ENCODE data around the gene SLC23A2. TPM values are rescaled to one million over a fixed set of nuclear protein-coding genes. Genes with fewer than 3 reads are reported as not detected.

Gene SLC23A2
- polyA plus RNA-seq, 1 of the 3 experiments (the other 2 are of a cell fraction): 14.0 TPM

DNA sequence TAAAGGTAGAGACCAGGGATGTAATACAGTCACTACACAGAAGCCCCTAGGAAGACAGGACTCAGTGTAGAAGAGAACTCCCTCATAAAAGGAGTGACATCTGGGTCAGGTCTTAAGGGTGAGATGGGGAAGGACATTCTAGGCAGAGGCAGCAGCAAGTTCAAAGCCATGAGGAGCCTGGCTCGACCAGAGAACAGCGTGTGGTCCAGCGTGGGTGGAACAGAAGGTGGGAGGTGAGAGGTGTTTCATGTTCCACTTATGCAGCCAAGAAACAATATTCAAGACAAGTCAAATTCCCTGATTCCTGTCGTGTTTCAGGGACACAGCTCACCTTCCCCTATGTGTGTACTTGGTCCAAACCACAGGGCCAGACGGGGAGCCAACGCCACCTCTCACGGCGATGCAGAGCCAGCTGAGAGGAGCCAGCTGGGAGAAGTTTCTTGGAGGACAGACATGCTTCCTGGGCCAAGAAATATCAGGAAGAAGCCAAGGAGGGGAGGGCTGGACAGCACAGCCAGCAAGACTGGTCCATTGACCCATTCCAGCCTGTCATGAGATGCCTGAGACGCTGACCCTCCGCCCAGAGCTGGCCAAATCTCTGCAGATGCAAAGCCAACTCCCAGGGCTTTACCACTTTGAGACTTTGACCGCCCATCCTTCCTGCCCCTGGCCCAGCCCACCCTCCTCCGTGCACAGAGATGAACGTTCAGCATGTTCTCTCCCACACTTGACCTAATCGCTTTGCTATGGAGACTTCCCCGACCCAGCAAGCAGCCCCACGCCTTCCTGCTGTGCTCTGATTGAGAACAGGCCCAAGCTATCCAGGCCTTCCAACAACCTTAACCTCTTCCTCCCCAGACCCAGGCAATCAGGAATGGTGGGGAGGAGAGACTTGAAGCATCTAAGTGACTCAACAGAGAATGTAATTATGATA, 165.8 kb downstream of the SLC23A2 start:
- ChIA-PET POLR2A (no interaction called here), CTCF (no interaction called here)
- Histone ChIP-seq H4K20me1 (ENCODE audit: insufficient read depth) (no peaks in the 10 kb centered on the region), H3K4me2 (no peak overlapping the region), H3K36me3 (replicated peaks in 1 of 2; ENCODE audit: control insufficient read depth in 1 of 2, insufficient read depth in 2 of 2, low read length in 1 of 2) (no peaks in the 10 kb centered on the region), H3K4me3 (ENCODE audit: low read depth in 2 of 2, low read length in 1 of 2) (no peak overlapping the region), H3K4me1 (ENCODE audit: control insufficient read depth in 1 of 2, insufficient read depth in 2 of 2, low read depth in 1 of 2, low read length in 1 of 2) (no peaks in the 10 kb centered on the region), H3F3A (replicated peaks; ENCODE audit: insufficient read depth) (no peaks in the 10 kb centered on the region), H3K27ac (ENCODE audit: low read depth in 2 of 2, low read length in 1 of 2) (no peak overlapping the region), H3K27me3 (ENCODE audit: insufficient read depth) (no peaks in the 10 kb centered on the region; the same call in 1 of the 2 replicates), H3K9me3 (no peaks in the 10 kb centered on the region), H2AFZ (ENCODE audit: low read depth) (no peak overlapping the region), H3K9ac (no peak overlapping the region), H3K79me2 (ENCODE audit: insufficient read depth) (no peaks in the 10 kb centered on the region), H3K9me2 (no peaks in the 10 kb centered on the region)
- TF ChIP-seq TEAD4 (IDR thresholded peaks at IDR 0.05; ENCODE audit: borderline replicate concordance, insufficient read depth): no peak
- TF ChIP-seq MXI1 (IDR thresholded peaks at IDR 0.05; ENCODE audit: low read depth, low read length): no peak
- TF ChIP-seq, protein P1, sequence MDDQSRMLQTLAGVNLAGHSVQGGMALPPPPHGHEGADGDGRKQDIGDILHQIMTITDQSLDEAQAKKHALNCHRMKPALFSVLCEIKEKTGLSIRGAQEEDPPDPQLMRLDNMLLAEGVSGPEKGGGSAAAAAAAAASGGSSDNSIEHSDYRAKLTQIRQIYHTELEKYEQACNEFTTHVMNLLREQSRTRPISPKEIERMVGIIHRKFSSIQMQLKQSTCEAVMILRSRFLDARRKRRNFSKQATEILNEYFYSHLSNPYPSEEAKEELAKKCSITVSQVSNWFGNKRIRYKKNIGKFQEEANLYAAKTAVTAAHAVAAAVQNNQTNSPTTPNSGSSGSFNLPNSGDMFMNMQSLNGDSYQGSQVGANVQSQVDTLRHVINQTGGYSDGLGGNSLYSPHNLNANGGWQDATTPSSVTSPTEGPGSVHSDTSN (IDR thresholded peaks at IDR 0.05): no peak
- TF ChIP-seq GATA2 (CRISPR knock-in tag; IDR thresholded peaks at IDR 0.05): no peak
- TF ChIP-seq POLR2AphosphoS5 (IDR thresholded peaks at IDR 0.05; ENCODE audit: low read depth, low read length): no peak
- TF ChIP-seq CTCF (IDR thresholded peaks at IDR 0.05): no peak
- TF ChIP-seq MEF2A (IDR thresholded peaks at IDR 0.05; ENCODE audit: borderline replicate concordance, low read depth): no peak
- TF ChIP-seq FOXJ3 (CRISPR knock-in tag; IDR thresholded peaks at IDR 0.05): no peak
- TF ChIP-seq, protein P2, sequence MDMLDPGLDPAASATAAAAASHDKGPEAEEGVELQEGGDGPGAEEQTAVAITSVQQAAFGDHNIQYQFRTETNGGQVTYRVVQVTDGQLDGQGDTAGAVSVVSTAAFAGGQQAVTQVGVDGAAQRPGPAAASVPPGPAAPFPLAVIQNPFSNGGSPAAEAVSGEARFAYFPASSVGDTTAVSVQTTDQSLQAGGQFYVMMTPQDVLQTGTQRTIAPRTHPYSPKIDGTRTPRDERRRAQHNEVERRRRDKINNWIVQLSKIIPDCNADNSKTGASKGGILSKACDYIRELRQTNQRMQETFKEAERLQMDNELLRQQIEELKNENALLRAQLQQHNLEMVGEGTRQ (IDR thresholded peaks at IDR 0.05; ENCODE audit: borderline replicate concordance, low read depth, low read length): no peak
- no peak for TF ChIP-seq NRF1 (IDR thresholded peaks at IDR 0.05; ENCODE audit: low read depth, low read length)
- no peak for TF ChIP-seq NFIC (IDR thresholded peaks at IDR 0.05; ENCODE audit: borderline replicate concordance)
- TF ChIP-seq SMC3 (IDR thresholded peaks at IDR 0.05; ENCODE audit: low read depth, low read length): no peak
- no peak for TF ChIP-seq GABPA (IDR thresholded peaks at IDR 0.05; ENCODE audit: low read depth)
- no peak for TF ChIP-seq ELF1 (IDR thresholded peaks at IDR 0.05)
- TF ChIP-seq, protein P3, sequence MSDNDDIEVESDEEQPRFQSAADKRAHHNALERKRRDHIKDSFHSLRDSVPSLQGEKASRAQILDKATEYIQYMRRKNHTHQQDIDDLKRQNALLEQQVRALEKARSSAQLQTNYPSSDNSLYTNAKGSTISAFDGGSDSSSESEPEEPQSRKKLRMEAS (IDR thresholded peaks at IDR 0.05; ENCODE audit: low read depth): no peak
- no peak for TF ChIP-seq REST (IDR thresholded peaks at IDR 0.05; ENCODE audit: low read depth, low read length)
- no peak for TF ChIP-seq JUND (IDR thresholded peaks at IDR 0.05)
- no peak for TF ChIP-seq EP300 (IDR thresholded peaks at IDR 0.05; ENCODE audit: borderline replicate concordance in 1 of 2, low read depth in 1 of 2, low read length in 1 of 2)
- no peak for TF ChIP-seq FOXM1 (IDR thresholded peaks at IDR 0.05; ENCODE audit: low read depth)
- DNase-seq: no peak
- 54% methylated on average over 14 of the region's 16 CpGs for WGBS (ENCODE audit: low lambda C conversion rate)
